Ovary (tissue), 9 donors: Measurements from ENCODE around the gene CENPF. TPM values are rescaled to one million over a fixed set of nuclear protein-coding genes. Genes with fewer than 3 reads are reported as not detected.

Experiments used
- DNase-seq, 5 donors: peaks; one replicate each; pipeline ENCODE4 v3.0.0-alpha.2; 2019 to 2020
- H3K27ac ChIP-seq, 2 donors: fragments of 200-600 bp; one replicate each; pipeline versions ENCODE4 v1.5.1 to v1.8.0; 2019 to 2022
- H3K27me3 ChIP-seq: fragments of 200-600 bp; one replicate; pipeline ENCODE4 v1.8.0; 2022
- H3K36me3 ChIP-seq: fragments of 200-600 bp; sonication (generic); one replicate; pipeline ENCODE4 v1.5.1; 2019
- H3K4me1 ChIP-seq: one replicate; pipeline ENCODE4 v1.8.1; 2013; ENCODE audit warnings: mild to moderate bottlenecking, moderate library complexity; ENCODE audit not compliant: insufficient read depth
- H3K4me3 ChIP-seq: fragments of 200-600 bp; sonication (generic); one replicate; pipeline ENCODE4 v1.5.1; 2017
- H3K9me3 ChIP-seq, 2 donors: fragments of 200-600 bp in 1 of 2; sonication (generic) in 1 of 2; one replicate each; pipeline versions ENCODE4 v1.5.1 to v1.8.1; 2013 to 2019; ENCODE audit warnings: mild to moderate bottlenecking in 1 of 2, moderate library complexity in 1 of 2
- EP300 ChIP-seq: sonication (generic); formaldehyde crosslinking; IDR thresholded peaks from one replicate; pipeline ENCODE4 v1.6.1; 2017; ENCODE audit warnings: antibody characterized with exemption
- POLR2A ChIP-seq: fragments of 450-650 bp; IDR thresholded peaks from one replicate; pipeline ENCODE4 v1.6.1; 2017; ENCODE audit warnings: antibody characterized with exemption, mild to moderate bottlenecking, moderate library complexity
- WGBS, 3 donors: extraction: QIAGEN DNeasy Blood & Tissue Kit in 1 of 3; methylation state at CpG; one replicate each; pipeline versions ENCODE4 v1.1.5 to v1.1.7; 2013 to 2017; 5-methylcytosine and 5-hydroxymethylcytosine counted together
- intact Hi-C, 4 donors: fragments of 100-400 bp; cut with DNase I; formaldehyde crosslinking; loops; one replicate each; pipeline versions ENCODE4 v1.11.0 to v1.15.1; 2022 to 2023
- polyA plus RNA-seq, 2 donors: library from polyadenylated mRNA; stranded (reverse); fragments of 200-250 nt in 1 of 2; fragments of 350-450 nt in 1 of 2; fragmentation: Illumina TruSeq in 1 of 2; extraction: RNeasy Lipid Tissue Mini Kit (QIAGEN cat#74804) in 1 of 2; gene quantifications; one replicate each; pipeline ENCODE4 v1.2.3, GENCODE V29; 2013 to 2014
- total RNA-seq, 7 donors: library from RNA; depleted of rRNA in 2 of 7; stranded (reverse); fragments of >200 nt in 2 of 7; fragmentation: NEBNext Ultra II Directional in 3 of 7; extraction: Animal tissue kit (Norgen Biotek cat#: 25700) in 3 of 7; gene quantifications; one replicate each; pipeline versions ENCODE4 v1.1.0 to v1.2.4, GENCODE V29; 2016 to 2023
- TF ChIP-seq, protein P1 (sequence below), 3 donors: fragments of 450-650 bp in 2 of 3; fragments of 200-600 bp in 1 of 3; IDR thresholded peaks; one replicate each; pipeline versions ENCODE4 v1.5.1 to v1.8.0; 2016 to 2022; ENCODE audit warnings: antibody characterized with exemption in 3 of 3, mild to moderate bottlenecking in 1 of 3
- donor health status: DM: no; HTN: no; CAD: no; lungs with moderate emphysema.
- donor health status: DM: no; HTN: no; CAD: no.
- donor health status: Bipolar disorder and iron deficiency.
- donor health status: DM: yes; HTN: yes; CAD: no.
- donor health status: DM: no; HTN: no; CAD: no.
- donor health status: DM: yes; HTN: yes; CAD: no.

CENPF gene
- total and polyA plus RNA-seq, 9 donors = 0.45 to 2.6 (median 1.4) TPM

DNA sequence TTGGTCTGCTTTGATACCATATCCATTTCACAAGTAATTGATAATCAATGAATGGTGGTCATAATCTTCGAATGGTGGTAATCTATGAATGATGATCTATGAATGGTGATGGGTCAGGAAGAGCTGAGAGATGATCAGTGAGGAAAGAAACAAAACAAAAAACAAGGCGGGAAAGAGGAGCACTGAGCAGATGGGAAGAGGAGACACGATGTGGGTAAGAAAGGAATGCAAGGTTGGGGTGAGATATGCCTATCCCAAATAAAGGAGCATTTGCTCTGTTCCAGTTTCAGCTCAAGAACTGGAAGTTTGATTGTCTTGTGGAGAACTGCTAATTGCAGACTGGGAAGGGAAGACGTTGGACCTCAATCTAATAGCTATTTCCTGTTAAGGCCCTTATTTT, 73.8 kb downstream of the CENPF start:
- 71 to 78% (median 78%) methylated on average over 4 of the region's 4 CpGs for WGBS, 3 donors
- H3K27ac ChIP-seq = no peak overlapping the region
- intact Hi-C loops = no loop called here
- H3K4me1 ChIP-seq = no peaks in the 10 kb centered on the region
- no peak for TF ChIP-seq EP300
- TF ChIP-seq, protein P1, sequence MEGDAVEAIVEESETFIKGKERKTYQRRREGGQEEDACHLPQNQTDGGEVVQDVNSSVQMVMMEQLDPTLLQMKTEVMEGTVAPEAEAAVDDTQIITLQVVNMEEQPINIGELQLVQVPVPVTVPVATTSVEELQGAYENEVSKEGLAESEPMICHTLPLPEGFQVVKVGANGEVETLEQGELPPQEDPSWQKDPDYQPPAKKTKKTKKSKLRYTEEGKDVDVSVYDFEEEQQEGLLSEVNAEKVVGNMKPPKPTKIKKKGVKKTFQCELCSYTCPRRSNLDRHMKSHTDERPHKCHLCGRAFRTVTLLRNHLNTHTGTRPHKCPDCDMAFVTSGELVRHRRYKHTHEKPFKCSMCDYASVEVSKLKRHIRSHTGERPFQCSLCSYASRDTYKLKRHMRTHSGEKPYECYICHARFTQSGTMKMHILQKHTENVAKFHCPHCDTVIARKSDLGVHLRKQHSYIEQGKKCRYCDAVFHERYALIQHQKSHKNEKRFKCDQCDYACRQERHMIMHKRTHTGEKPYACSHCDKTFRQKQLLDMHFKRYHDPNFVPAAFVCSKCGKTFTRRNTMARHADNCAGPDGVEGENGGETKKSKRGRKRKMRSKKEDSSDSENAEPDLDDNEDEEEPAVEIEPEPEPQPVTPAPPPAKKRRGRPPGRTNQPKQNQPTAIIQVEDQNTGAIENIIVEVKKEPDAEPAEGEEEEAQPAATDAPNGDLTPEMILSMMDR (IDR thresholded peaks at IDR 0.05) = no peak
- TF ChIP-seq POLR2A = no peak
- H3K36me3 ChIP-seq = no peaks in the 10 kb centered on the region
- H3K4me3 ChIP-seq = no peak overlapping the region
- H3K9me3 ChIP-seq = no peaks in the 10 kb centered on the region
- DNase-seq = no peak
- no peaks in the 10 kb centered on the region for H3K27me3 ChIP-seq

- WGBS, 3 donors = 90 to 93% (median 93%) methylated on average over 2 of the region's 2 CpGs
- Histone ChIP-seq H3K4me3 (no peak overlapping the region), H3K9me3 (no peaks in the 10 kb centered on the region), H3K36me3 (no peaks in the 10 kb centered on the region), H3K27me3 (no peaks in the 10 kb centered on the region), H3K4me1 (no peaks in the 10 kb centered on the region), H3K27ac (no peak overlapping the region)
- intact Hi-C loops = no loop called here
- TF ChIP-seq EP300 (no peak), POLR2A (no peak)
- TF ChIP-seq, protein P1 (IDR thresholded peaks at IDR 0.05) = no peak
- DNase-seq = no peak
Observed at GRCh38 chr1:214677945-214678344, 75.0 kb downstream of the CENPF start.

- no peak for TF ChIP-seq EP300
- no peak for TF ChIP-seq POLR2A
- TF ChIP-seq, protein P1 (IDR thresholded peaks at IDR 0.05) = no peak
- no peak overlapping the region for H3K27ac ChIP-seq
- H3K36me3 ChIP-seq = no peaks in the 10 kb centered on the region
- intact Hi-C loops = no loop called here
- H3K4me3 ChIP-seq = no peak overlapping the region
- H3K27me3 ChIP-seq = no peaks in the 10 kb centered on the region
- no peaks in the 10 kb centered on the region for H3K4me1 ChIP-seq
- WGBS, 3 donors = 44 to 73% (median 51%) methylated on average over 2 of the region's 2 CpGs
- no peak for DNase-seq
- no peaks in the 10 kb centered on the region for H3K9me3 ChIP-seq
Observed at GRCh38 chr1:214678386-214678785, 75.4 kb downstream of the CENPF start.

DNA sequence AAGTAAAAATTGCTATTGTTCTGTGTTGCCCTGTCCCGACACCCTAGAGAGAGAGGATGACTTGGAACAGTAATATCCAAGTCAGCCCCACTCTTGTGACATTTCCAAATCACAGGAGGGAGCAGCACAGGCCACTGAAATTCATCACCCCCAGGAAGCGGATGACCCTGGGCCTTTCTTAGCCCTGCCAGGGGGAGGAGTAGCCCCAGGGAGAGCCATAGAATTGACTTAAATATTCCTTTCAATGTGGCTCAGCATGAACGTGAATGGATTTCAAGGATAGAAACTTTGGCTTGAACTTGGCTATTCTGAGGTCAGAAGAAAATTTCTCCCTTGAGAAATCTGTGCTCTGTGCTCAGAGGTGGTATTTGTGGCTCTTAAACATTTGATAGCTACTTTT, 80.6 kb downstream of the CENPF start:
- Histone ChIP-seq H3K4me1 (no peaks in the 10 kb centered on the region), H3K36me3 (no peaks in the 10 kb centered on the region), H3K4me3 (no peak overlapping the region), H3K27me3 (no peaks in the 10 kb centered on the region), H3K9me3 (no peaks in the 10 kb centered on the region), H3K27ac (no peak overlapping the region)
- intact Hi-C loops = no loop called here
- DNase-seq = no peak
- TF ChIP-seq POLR2A (no peak), EP300 (no peak)
- TF ChIP-seq, protein P1 (IDR thresholded peaks at IDR 0.05) = no peak
- WGBS, 3 donors = 79 to 89% (median 84%) methylated on average over 3 of the region's 3 CpGs

GRCh38 chr1:214685906-214686305, 82.9 kb downstream of the CENPF start:
- H3K9me3 ChIP-seq = no peaks in the 10 kb centered on the region
- no peak overlapping the region for H3K4me3 ChIP-seq
- no peaks in the 10 kb centered on the region for H3K27me3 ChIP-seq
- no peaks in the 10 kb centered on the region for H3K4me1 ChIP-seq
- no peaks in the 10 kb centered on the region for H3K36me3 ChIP-seq
- TF ChIP-seq EP300 = no peak
- no peak overlapping the region for H3K27ac ChIP-seq
- no peak for DNase-seq
- WGBS, 3 donors = 2 to 10% (median 3%) methylated on average over 3 of the region's 3 CpGs
- intact Hi-C loops = no loop called here
